OCI-LY7 (cell line): Measurements from ENCODE around the gene LHFPL2.

Experiments
- CTCF ChIP-seq: fragments of 200-600 bp; sonication (generic); conservative IDR thresholded peaks from 2 replicates; pipeline ENCODE4 v1.5.1; 2014; ENCODE audit warnings: mild to moderate bottlenecking, antibody characterized with exemption, low read length, moderate library complexity, mixed read lengths
- EZH2phosphoT487 ChIP-seq: fragments of 200-600 bp; sonication (generic); IDR thresholded peaks from 2 replicates; pipeline ENCODE4 v1.6.1; 2018; ENCODE audit warnings: low read depth, borderline replicate concordance, mild to moderate bottlenecking, mixed run types, antibody characterized with exemption, low read length, moderate library complexity, mixed read lengths

GRCh38 chr5:78472469-78473106 lies 176.0 kb downstream of the LHFPL2 start:
- TF ChIP-seq CTCF (peak; percentile 70), EZH2phosphoT487 (no peak)
